HepG2 (cell line): Measurements from ENCODE around the gene ACER3. TPM values are rescaled to one million over a fixed set of nuclear protein-coding genes. Genes with fewer than 3 reads are reported as not detected.

Source experiments
- ATAC-seq: fragments of 200-7000 bp; cut with Tn5 transposase; 3 replicates; pipeline ENCODE4 v1.9.1; 2020; ENCODE audit warnings: mild to moderate bottlenecking, moderate library complexity
- BruUV-seq: library from RNA; stranded (reverse); fragments of 400-500 nt; replicated peaks from 2 replicates; lab custom pipeline; 2021; lab: Mats Ljungman, UMichigan
- CTCF ChIA-PET: fragments of 300-600 bp; formaldehyde crosslinking; extraction: SDS; loops from one replicate; lab custom pipeline; 2021; ENCODE audit warnings: low total read pairs, inconsistent platforms, low intra/inter-chr PET ratio; lab: Yijun Ruan, JAX
- POLR2A ChIA-PET: fragments of 350-600 bp; sonication (Branson Sonifier 250); formaldehyde crosslinking; loops from one replicate; lab custom pipeline; 2020; ENCODE audit warnings: antibody characterized with exemption, inconsistent platforms; lab: Yijun Ruan, JAX
- DNase-seq: peaks from one replicate; pipeline ENCODE4 v3.0.0-alpha.2; 2015; ENCODE audit warnings: low spot score
- FAIRE-seq: peaks from 3 replicates; lab custom pipeline; 2011; peaks lifted over from hg19 to GRCh38; lab: Jason Lieb, UNC
- H2AFZ ChIP-seq: one replicate; pipeline ENCODE4 v1.6.1; 2011; ENCODE audit warnings: low read length, inconsistent platforms
- H3K27ac ChIP-seq: fragments of 300-600 bp; 3 replicates; pipeline ENCODE4 v1.8.0; 2011; ENCODE audit warnings: mixed run types, mild to moderate bottlenecking, mixed read lengths, low read length, inconsistent platforms; ENCODE audit not compliant: insufficient read depth; ENCODE audit errors: extremely low read length
- H3K27me3 ChIP-seq, 2 experiments: fragments of 200-600 bp in 1 of 2; 2 replicates in 1 of 2; 3 replicates in 1 of 2; pipeline versions ENCODE4 v1.6.0 to v1.8.0; 2011; ENCODE audit warnings: low read length in 2 of 2, mild to moderate bottlenecking in 2 of 2, moderate library complexity in 2 of 2, inconsistent platforms in 1 of 2; ENCODE audit not compliant: insufficient read depth in 2 of 2, control insufficient read depth in 1 of 2
- H3K36me3 ChIP-seq, 2 experiments: fragments of 200-600 bp in 1 of 2; replicated peaks in 1 of 2; 2 replicates in 1 of 2; 3 replicates in 1 of 2; pipeline versions ENCODE4 v1.5.1 to v1.8.0; 2011; ENCODE audit warnings: low read length in 2 of 2, inconsistent platforms in 1 of 2; ENCODE audit not compliant: insufficient read depth in 2 of 2, control insufficient read depth in 1 of 2
- H3K4me1 ChIP-seq: 2 replicates; pipeline ENCODE4 v1.5.1; 2012; ENCODE audit warnings: low read length, inconsistent platforms; ENCODE audit not compliant: insufficient read depth
- H3K4me2 ChIP-seq: 2 replicates; pipeline ENCODE4 v1.6.0; 2011; ENCODE audit warnings: low read depth, low read length, inconsistent platforms
- H3K4me3 ChIP-seq, 3 experiments: fragments of 200-600 bp in 1 of 3; sonication (generic), shearing (Covaris generic) in 1 of 3; replicated peaks in 1 of 3; 2 replicates each; pipeline ENCODE4 v1.5.1; 2011 to 2016; ENCODE audit warnings: low read length in 3 of 3, inconsistent platforms in 2 of 3, low read depth in 2 of 3, mild to moderate bottlenecking in 2 of 3, control low read depth in 1 of 3, mixed read lengths in 1 of 3; ENCODE audit not compliant: insufficient read depth in 1 of 3
- H3K79me2 ChIP-seq: one replicate; pipeline ENCODE4 v1.6.1; 2011; ENCODE audit warnings: low read length, inconsistent platforms; ENCODE audit not compliant: insufficient read depth
- H3K9ac ChIP-seq: 2 replicates; pipeline ENCODE4 v1.6.0; 2011; ENCODE audit warnings: mild to moderate bottlenecking, low read depth, low read length, inconsistent platforms; ENCODE audit not compliant: insufficient read depth
- H3K9me3 ChIP-seq: 2 replicates; pipeline ENCODE4 v1.5.1; 2012; ENCODE audit warnings: mild to moderate bottlenecking, low read length
- H4K20me1 ChIP-seq: 2 replicates; pipeline ENCODE4 v1.6.0; 2011; ENCODE audit warnings: inconsistent platforms, mild to moderate bottlenecking, low read length, moderate library complexity; ENCODE audit not compliant: insufficient read depth
- GLI4 ChIP-seq: sonication (generic); formaldehyde crosslinking; IDR thresholded peaks from 2 replicates; pipeline ENCODE4 v1.5.1; 2020; ENCODE audit warnings: missing genetic modification reagents, mild to moderate bottlenecking, moderate library complexity, borderline replicate concordance
- MIER3 ChIP-seq: IDR thresholded peaks from 2 replicates; pipeline ENCODE4 v1.6.1; 2016; ENCODE audit warnings: missing compliant biosample characterization, borderline replicate concordance
- YY1 ChIP-seq: IDR thresholded peaks from 2 replicates; pipeline ENCODE4 v1.6.1; 2011; ENCODE audit warnings: low read length, low read depth, moderate library complexity, mild to moderate bottlenecking; ENCODE audit not compliant: insufficient read depth, insufficient replicate concordance
- ZBTB8A ChIP-seq: sonication (generic); formaldehyde crosslinking; IDR thresholded peaks from 2 replicates; pipeline ENCODE4 v1.4.0; 2020; ENCODE audit warnings: mild to moderate bottlenecking, low read depth, missing genetic modification reagents, borderline replicate concordance
- ZKSCAN1 ChIP-seq: fragments of 150-350 bp; IDR thresholded peaks from 2 replicates; pipeline ENCODE4 v1.6.1; 2014; ENCODE audit warnings: low read length
- ZNF281 ChIP-seq: sonication (generic); formaldehyde crosslinking; IDR thresholded peaks from 2 replicates; pipeline ENCODE4 v1.4.0; 2020; ENCODE audit warnings: missing genetic modification reagents, borderline replicate concordance
- ZNF496 ChIP-seq: sonication (generic); formaldehyde crosslinking; IDR thresholded peaks from 2 replicates; pipeline ENCODE4 v1.8.1; 2023; ENCODE audit warnings: mild to moderate bottlenecking, moderate library complexity, missing genetic modification reagents; ENCODE audit not compliant: insufficient replicate concordance
- ZNF629 ChIP-seq: sonication (generic); formaldehyde crosslinking; conservative IDR thresholded peaks from 2 replicates; pipeline ENCODE4 v1.5.0; 2020; ENCODE audit warnings: missing genetic modification reagents
- WGBS: methylation state at CpG from one replicate; pipeline ENCODE4 v1.1.6; 2017; ENCODE audit warnings: low lambda C conversion rate; 5-methylcytosine and 5-hydroxymethylcytosine counted together
- in situ Hi-C: cut with HindIII; loops from 2 replicates; pipeline ENCODE4 v1.10.0; 2017; ENCODE audit warnings: low pct_unique_long_range_greater_than_20kb; ENCODE audit not compliant: extremely low pct_ligation_motif_present
- intact Hi-C: fragments of 100-400 bp; cut with micrococcal nuclease; formaldehyde crosslinking; loops from one replicate; pipeline ENCODE4 v1.10.0; 2022; ENCODE audit not compliant: unreplicated experiment
- polyA plus RNA-seq, 8 experiments: library from polyadenylated mRNA; depleted of rRNA in 3 of 8; stranded (reverse) in 7 of 8; unstranded in 1 of 8; fragments of >200 nt; fragmentation: Illumina TruSeq in 4 of 8; extraction: Trizol in 4 of 8; gene quantifications; 2 replicates each; pipeline versions ENCODE4 v1.2.1 to v1.2.3, GENCODE V29; 2011 to 2016; ENCODE audit warnings: low read depth in 4 of 8, missing spikeins in 1 of 8, mixed read lengths in 1 of 8; ENCODE audit not compliant: insufficient read depth in 1 of 8
- total RNA-seq, 5 experiments: library from RNA; depleted of rRNA; stranded (reverse); fragments of >200 nt; fragmentation: Illumina TruSeq; extraction: Trizol; gene quantifications; 2 replicates each; pipeline ENCODE4 v1.2.3, GENCODE V29; 2016; ENCODE audit warnings: low read depth in 1 of 5
- TF ChIP-seq, protein P1 (sequence below): sonication (generic); formaldehyde crosslinking; IDR thresholded peaks from 2 replicates; pipeline ENCODE4 v1.4.0; 2020; ENCODE audit warnings: mild to moderate bottlenecking, missing genetic modification reagents
- TF ChIP-seq, protein P2 (sequence below): IDR thresholded peaks from 2 replicates; pipeline ENCODE4 v1.6.1; 2016; ENCODE audit warnings: low read depth

Gene ACER3
- total and polyA plus RNA-seq, 2 of the 13 experiments (the other 11 are each of a cell fraction or from before 2014, with no cell fraction given), result 6.0 to 9.8 TPM

DNA sequence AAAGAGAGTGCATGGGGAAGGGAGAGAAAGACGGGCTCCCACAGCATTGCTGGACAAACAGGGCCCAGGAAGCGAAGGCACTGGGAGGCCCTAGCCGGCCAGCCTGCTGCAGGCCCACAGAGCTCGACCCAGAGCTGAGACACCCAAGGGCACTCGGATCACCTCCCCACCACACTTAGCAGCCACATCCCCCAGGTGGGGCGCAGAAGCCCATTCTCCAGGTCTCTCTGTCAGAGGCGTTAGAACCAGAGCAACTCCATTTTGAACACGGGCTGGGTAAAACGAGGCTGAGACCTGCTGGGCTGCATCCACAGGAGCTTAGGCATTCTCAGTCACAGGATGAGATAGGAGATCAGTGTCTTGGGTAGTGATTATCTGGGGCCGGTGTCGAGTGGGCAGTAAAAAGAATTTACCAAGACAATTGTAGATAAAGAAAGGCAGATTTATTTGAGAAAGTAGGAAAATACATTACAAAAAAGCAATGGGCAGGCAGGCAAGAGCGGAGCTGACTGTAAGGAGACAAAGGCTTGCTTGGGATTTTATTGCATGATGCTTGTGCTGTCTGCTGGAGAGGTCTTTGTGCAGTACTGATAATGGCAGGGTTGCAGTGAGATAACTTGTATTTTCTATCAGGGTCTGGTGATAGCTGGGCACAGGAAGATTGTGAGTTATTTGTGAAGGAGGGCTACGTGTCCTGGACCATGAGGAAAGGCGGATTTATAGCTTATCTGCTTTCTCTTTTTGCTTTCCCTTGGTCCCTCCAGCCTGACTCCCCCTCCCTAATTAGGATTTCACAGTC, 192.7 kb downstream of the ACER3 start:
- H3K27ac ChIP-seq, result no peak overlapping the region
- DNase-seq (no peak), ATAC-seq (no peak), FAIRE-seq (no peak)
- no peak overlapping the region for H3K4me3 ChIP-seq
- H3K36me3 ChIP-seq, result no peaks in the 10 kb centered on the region
- H3K79me2 ChIP-seq, result no peaks in the 10 kb centered on the region
- H3K9ac ChIP-seq, result no peak overlapping the region
- H3K9me3 ChIP-seq, result peaks cover 21% of the 10 kb centered on the region
- peaks cover 10% of the 10 kb centered on the region for H3K4me1 ChIP-seq
- WGBS, result 41% methylated on average over 12 of the region's 14 CpGs
- intact Hi-C loops (no loop called here), in situ Hi-C loops (no loop called here)
- ChIA-PET CTCF (no interaction called here), POLR2A (no interaction called here)
- BruUV-seq, result no TSS peak
- H4K20me1 ChIP-seq, result no peaks in the 10 kb centered on the region
- H3K4me2 ChIP-seq, result no peak overlapping the region
- peaks cover 1 to 13% of the 10 kb centered on the region in 2 experiments; a peak in 2 of 5 replicates for H3K27me3 ChIP-seq
- TF ChIP-seq ZNF281 (CRISPR knock-in tag), result no peak
- no peak overlapping the region for H2AFZ ChIP-seq

- Histone ChIP-seq H3K4me1 (peaks cover 3% of the 10 kb centered on the region), H3K27ac (no peak overlapping the region), H3K27me3 (peaks cover 1 to 13% of the 10 kb centered on the region in 2 experiments; a peak in 2 of 5 replicates), H3K36me3 (no peaks in the 10 kb centered on the region), H3K79me2 (no peaks in the 10 kb centered on the region), H2AFZ (no peak overlapping the region), H3K4me3 (no peak overlapping the region), H4K20me1 (no peaks in the 10 kb centered on the region), H3K4me2 (no peak overlapping the region), H3K9me3 (peaks cover 21% of the 10 kb centered on the region), H3K9ac (no peak overlapping the region)
- WGBS, result 0% methylated on average over 1 of the region's 1 CpG
- no TSS peak for BruUV-seq
- ATAC-seq, result no peak
- DNase-seq, result no peak
- ChIA-PET POLR2A (no interaction called here), CTCF (no interaction called here)
- in situ Hi-C loops, result no loop called here
- no peak for FAIRE-seq
- intact Hi-C loops, result no loop called here
- TF ChIP-seq MIER3 (CRISPR knock-in tag) (no peak), ZNF629 (CRISPR knock-in tag) (no peak), ZBTB8A (CRISPR knock-in tag) (no peak), ZKSCAN1 (no peak), YY1 (no peak), ZNF496 (no peak), GLI4 (CRISPR knock-in tag) (no peak)
- TF ChIP-seq, protein P1, sequence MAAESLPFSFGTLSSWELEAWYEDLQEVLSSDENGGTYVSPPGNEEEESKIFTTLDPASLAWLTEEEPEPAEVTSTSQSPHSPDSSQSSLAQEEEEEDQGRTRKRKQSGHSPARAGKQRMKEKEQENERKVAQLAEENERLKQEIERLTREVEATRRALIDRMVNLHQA, result no peak
- TF ChIP-seq, protein P2, sequence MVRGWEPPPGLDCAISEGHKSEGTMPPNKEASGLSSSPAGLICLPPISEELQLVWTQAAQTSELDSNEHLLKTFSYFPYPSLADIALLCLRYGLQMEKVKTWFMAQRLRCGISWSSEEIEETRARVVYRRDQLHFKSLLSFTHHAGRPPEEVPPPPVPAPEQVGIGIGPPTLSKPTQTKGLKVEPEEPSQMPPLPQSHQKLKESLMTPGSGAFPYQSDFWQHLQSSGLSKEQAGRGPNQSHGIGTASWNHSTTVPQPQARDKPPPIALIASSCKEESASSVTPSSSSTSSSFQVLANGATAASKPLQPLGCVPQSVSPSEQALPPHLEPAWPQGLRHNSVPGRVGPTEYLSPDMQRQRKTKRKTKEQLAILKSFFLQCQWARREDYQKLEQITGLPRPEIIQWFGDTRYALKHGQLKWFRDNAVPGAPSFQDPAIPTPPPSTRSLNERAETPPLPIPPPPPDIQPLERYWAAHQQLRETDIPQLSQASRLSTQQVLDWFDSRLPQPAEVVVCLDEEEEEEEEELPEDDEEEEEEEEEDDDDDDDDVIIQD (CRISPR knock-in tag), result no peak
These were observed 193.4 kb downstream of the ACER3 start for GRCh38 chr11:77054084-77054483.
